ENCODE data around the gene ACTRT3.

Gene ACTRT3

GRCh38 chr3:169764882-169765612, 4.3 kb downstream of the ACTRT3 start, which contains the start of gene TERC (continued):
- peak; percentile 74; the same call in 1 of the 2 replicates for TF ChIP-seq KLF7 (tag by site-specific recombination; IDR thresholded peaks at IDR 0.05; ENCODE audit: borderline replicate concordance)
- TF ChIP-seq HOXA7 (CRISPR knock-in tag; IDR thresholded peaks at IDR 0.05; ENCODE audit: borderline replicate concordance), result no peak
- TF ChIP-seq EGR2 (tag by site-specific recombination; IDR thresholded peaks at IDR 0.05; ENCODE audit: low read depth), result peak; percentile 43; the same call in 1 of the 2 replicates
- TF ChIP-seq BCL11B (tag by site-specific recombination; IDR thresholded peaks at IDR 0.05; ENCODE audit: low read depth), result no peak
- TF ChIP-seq ZNF677 (tag by site-specific recombination; IDR thresholded peaks at IDR 0.05), result no peak
- TF ChIP-seq ZBTB20 (tag by site-specific recombination; IDR thresholded peaks at IDR 0.05), result no peak; the same call in 1 of the 2 replicates
- no peak for TF ChIP-seq ZNF114 (tag by site-specific recombination; IDR thresholded peaks at IDR 0.05)
- no peak for TF ChIP-seq ATF2 (tag by site-specific recombination; IDR thresholded peaks at IDR 0.05; ENCODE audit: low read depth)
- TF ChIP-seq HOXD13 (CRISPR knock-in tag; IDR thresholded peaks at IDR 0.05; ENCODE audit: borderline replicate concordance), result no peak
- no peak for TF ChIP-seq ZNF654 (tag by site-specific recombination; IDR thresholded peaks at IDR 0.05; ENCODE audit: low read depth)
- no peak for TF ChIP-seq HIC1 (tag by site-specific recombination; IDR thresholded peaks at IDR 0.05)
- no peak for TF ChIP-seq ZNF10 (tag by site-specific recombination; IDR thresholded peaks at IDR 0.05)
- no peak for TF ChIP-seq ZNF658 (tag by site-specific recombination; IDR thresholded peaks at IDR 0.05)
- 0 out of 2 replicates have a peak, but pooled peaks have one; percentile 4 for TF ChIP-seq ZBTB7A (tag by site-specific recombination; IDR thresholded peaks at IDR 0.05; ENCODE audit: low read depth)
- no peak for TF ChIP-seq ZNF473 (tag by site-specific recombination; IDR thresholded peaks at IDR 0.05)
- TF ChIP-seq BCL6B (tag by site-specific recombination; IDR thresholded peaks at IDR 0.05), result no peak
- TF ChIP-seq ZBTB17 (tag by site-specific recombination; IDR thresholded peaks at IDR 0.05), result peak; percentile 9; the same call in 1 of the 2 replicates
- TF ChIP-seq ZNF768 (tag by site-specific recombination; IDR thresholded peaks at IDR 0.05), result no peak
- no peak for TF ChIP-seq ZNF155 (tag by site-specific recombination; IDR thresholded peaks at IDR 0.05)
- TF ChIP-seq ZSCAN30 (tag by site-specific recombination; IDR thresholded peaks at IDR 0.05), result 0 out of 2 replicates have a peak, but pooled peaks have one; percentile 33
- TF ChIP-seq SETDB1 (IDR thresholded peaks at IDR 0.05; ENCODE audit: insufficient read length, low read length), result no peak
- no peak for TF ChIP-seq ZNF138 (tag by site-specific recombination; IDR thresholded peaks at IDR 0.05; ENCODE audit: borderline replicate concordance)
- peak; percentile 22; the same call in 1 of the 2 replicates for TF ChIP-seq ZNF692 (tag by site-specific recombination; IDR thresholded peaks at IDR 0.05)
- no peak for TF ChIP-seq ZFP69B (tag by site-specific recombination; IDR thresholded peaks at IDR 0.05)
- TF ChIP-seq, protein P1, sequence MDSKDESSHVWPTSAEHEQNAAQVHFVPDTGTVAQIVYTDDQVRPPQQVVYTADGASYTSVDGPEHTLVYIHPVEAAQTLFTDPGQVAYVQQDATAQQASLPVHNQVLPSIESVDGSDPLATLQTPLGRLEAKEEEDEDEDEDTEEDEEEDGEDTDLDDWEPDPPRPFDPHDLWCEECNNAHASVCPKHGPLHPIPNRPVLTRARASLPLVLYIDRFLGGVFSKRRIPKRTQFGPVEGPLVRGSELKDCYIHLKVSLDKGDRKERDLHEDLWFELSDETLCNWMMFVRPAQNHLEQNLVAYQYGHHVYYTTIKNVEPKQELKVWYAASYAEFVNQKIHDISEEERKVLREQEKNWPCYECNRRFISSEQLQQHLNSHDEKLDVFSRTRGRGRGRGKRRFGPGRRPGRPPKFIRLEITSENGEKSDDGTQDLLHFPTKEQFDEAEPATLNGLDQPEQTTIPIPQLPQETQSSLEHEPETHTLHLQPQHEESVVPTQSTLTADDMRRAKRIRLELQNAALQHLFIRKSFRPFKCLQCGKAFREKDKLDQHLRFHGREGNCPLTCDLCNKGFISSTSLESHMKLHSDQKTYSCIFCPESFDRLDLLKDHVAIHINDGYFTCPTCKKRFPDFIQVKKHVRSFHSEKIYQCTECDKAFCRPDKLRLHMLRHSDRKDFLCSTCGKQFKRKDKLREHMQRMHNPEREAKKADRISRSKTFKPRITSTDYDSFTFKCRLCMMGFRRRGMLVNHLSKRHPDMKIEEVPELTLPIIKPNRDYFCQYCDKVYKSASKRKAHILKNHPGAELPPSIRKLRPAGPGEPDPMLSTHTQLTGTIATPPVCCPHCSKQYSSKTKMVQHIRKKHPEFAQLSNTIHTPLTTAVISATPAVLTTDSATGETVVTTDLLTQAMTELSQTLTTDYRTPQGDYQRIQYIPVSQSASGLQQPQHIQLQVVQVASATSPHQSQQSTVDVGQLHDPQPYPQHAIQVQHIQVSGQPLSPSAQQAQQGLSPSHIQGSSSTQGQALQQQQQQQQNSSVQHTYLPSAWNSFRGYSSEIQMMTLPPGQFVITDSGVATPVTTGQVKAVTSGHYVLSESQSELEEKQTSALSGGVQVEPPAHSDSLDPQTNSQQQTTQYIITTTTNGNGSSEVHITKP (tag by site-specific recombination; IDR thresholded peaks at IDR 0.05), result peak; percentile 47; the same call in 1 of the 2 replicates
- TF ChIP-seq ZEB2 (tag by site-specific recombination; IDR thresholded peaks at IDR 0.05), result no peak
- TF ChIP-seq ZNF792 (tag by site-specific recombination; IDR thresholded peaks at IDR 0.05), result no peak
- 0 out of 2 replicates have a peak, but pooled peaks have one; percentile 11 for TF ChIP-seq ZNF335 (tag by site-specific recombination; conservative IDR thresholded peaks at IDR 0.05)
- TF ChIP-seq, protein P2, sequence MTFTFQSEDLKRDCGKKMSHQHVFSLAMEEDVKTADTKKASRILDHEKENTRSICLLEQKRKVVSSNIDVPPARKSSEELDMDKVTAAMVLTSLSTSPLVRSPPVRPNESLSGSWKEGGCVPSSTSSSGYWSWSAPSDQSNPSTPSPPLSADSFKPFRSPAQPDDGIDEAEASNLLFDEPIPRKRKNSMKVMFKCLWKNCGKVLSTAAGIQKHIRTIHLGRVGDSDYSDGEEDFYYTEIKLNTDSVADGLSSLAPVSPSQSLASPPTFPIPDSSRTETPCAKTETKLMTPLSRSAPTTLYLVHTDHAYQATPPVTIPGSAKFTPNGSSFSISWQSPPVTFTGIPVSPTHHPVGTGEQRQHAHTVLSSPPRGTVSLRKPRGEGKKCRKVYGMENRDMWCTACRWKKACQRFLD (tag by site-specific recombination; IDR thresholded peaks at IDR 0.05), result no peak

Measured in HEK293 (cell line).